CD4-positive, alpha-beta T cell treated with Interleukin-4 for 1 hour (primary cell): ENCODE data around the gene GRM4.

ENCODE experiments used
- DNase-seq, 2 donors: peaks; one replicate each; pipeline ENCODE4 v3.0.0-alpha.2; 2020 to 2022

GRM4 gene

DNA sequence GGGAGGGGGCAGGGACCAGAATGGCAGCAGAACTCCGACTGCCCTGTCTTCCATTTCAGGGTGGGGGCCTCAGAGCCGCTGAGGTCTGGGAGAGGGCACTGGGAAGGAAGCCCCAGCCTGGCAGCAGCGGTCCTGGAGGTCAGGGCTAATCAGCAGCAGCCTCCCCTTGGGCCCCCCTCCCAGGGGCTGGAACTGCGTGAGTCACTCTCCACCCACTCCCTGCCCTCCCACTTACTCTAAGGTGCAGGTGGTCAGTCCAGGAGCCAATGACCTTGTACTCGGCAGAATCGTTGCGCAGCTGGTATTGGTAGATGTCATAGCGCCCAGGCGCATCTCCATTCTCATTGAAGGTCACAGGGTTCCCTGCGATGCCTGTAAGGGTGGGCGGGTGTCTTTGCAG lies 105.9 kb downstream of the GRM4 start:
- no peak for DNase-seq

DNA sequence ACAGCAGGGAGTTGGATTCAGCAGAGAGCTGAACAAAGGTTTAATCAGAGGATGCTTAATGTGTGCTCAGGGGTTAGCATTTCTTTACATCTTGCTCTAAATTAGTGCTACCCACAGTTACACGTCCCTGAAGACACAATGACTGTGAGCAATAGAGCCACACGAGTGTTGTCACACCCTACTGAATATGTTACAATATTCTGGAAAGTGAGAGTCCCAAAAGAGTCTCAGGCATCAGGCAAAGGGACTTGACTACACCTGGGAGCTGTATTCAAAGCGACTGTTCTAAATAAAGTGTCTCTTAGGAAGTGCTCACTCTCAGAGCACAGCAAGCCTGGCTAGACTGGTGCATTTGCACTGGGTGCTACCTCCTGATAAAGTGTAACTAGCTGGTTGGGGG lies 108.7 kb downstream of the GRM4 start:
- no peak for DNase-seq

DNA sequence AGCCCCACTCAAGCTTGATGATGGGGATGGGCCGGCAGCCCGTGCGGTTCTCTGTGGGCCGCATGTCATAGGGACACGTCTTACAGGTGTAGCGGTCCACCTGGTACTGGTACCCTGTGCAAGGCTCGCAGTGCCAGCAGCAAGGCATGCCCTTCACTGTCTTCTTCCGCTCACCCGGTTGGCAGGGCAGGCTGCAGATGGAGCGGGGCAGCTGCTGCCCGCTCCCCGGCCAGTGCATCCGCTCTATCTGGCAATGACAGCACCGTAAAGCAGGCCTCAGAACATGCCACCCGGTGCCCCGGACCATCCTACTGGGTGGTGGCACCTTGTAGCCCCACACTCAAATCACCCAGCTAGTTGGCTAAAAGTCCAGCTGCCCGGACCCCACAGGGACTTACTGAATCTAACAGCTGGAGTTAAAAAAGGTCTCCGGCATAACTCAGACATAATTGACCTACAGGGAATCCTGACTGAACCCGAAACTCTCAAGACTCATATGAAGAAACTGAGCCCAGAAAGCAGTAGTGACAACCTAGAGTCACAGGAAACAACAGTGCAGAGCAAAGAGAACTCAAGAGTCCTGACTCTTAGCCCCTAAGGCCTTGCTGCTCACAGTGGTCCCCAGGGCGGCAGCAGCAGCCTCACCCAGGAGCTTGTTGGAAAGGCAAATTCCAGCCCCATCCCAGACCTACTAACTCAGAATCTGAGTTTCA lies 109.4 kb downstream of the GRM4 start:
- DNase-seq = no peak

DNA sequence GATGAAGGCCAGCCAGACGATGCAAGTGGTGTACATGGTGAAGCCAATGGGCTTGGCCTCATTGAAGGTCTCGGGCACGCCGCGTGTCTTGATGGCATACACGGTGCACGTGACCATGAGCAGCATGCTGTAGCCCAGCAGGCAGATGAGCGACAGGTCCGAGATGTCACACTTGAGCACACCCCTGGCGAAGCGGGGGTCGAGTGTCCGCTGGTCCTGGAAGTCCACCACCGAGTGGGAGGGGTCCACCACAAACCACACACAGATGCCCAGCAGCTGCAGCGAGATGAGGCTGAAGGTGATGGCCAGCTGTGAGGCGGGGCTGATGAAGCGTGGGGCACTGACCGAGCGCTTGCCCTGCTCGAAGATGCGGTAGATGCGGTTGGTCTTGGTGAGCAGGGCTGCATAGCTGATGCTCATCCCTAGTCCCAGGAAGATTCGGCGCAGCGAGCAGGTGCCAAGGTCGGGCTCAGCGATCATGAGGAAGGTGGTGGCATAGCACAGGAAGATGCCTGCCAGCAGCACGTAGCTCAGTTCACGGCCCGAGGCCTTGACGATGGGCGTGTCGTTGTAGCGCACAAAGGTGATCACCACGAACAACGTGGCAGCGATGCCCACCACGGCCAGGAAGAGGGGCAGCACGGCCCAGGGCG lies 110.1 kb downstream of the GRM4 start:
- DNase-seq = no peak

DNA sequence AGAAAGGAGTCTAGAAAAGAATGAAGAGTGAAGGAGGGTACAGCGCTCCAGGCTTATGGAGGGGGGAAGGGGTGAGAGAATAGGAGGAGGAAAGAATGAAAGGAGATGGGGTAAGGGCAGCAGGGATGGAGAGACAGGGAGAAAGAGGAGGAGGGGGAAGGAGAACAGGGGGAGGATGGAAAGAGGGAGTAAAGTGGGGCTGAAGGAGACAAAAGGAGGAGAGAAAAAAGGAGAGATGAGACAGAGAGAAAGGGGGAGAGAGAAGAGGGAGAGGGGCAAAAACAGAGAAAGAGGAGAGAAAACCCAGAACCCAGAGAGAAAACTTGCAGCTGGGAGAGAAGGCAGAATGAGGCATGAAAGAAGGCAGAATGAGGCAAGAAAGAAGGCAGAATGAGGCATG lies 110.7 kb downstream of the GRM4 start:
- DNase-seq = no peak

DNA sequence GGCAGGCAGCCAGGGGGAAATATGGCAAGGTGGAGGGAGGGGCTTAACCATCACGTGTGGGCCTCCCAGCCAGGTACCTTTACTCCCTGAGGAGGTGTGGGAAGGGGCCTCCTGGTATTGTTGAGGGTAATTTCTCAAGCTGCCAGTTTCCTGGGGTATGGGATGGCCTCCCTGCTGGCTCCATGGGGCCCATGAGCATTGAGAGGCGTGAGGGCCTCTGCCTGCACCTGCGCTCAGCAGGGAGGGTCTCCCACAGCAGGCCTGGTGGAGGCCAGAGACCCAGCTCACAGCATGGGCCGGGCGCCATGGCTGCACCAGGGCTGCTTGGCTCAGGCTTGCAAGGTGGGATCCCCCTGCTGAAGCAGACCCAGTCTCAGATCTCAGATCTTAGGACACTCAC lies 113.0 kb downstream of the GRM4 start:
- no peak for DNase-seq

DNA sequence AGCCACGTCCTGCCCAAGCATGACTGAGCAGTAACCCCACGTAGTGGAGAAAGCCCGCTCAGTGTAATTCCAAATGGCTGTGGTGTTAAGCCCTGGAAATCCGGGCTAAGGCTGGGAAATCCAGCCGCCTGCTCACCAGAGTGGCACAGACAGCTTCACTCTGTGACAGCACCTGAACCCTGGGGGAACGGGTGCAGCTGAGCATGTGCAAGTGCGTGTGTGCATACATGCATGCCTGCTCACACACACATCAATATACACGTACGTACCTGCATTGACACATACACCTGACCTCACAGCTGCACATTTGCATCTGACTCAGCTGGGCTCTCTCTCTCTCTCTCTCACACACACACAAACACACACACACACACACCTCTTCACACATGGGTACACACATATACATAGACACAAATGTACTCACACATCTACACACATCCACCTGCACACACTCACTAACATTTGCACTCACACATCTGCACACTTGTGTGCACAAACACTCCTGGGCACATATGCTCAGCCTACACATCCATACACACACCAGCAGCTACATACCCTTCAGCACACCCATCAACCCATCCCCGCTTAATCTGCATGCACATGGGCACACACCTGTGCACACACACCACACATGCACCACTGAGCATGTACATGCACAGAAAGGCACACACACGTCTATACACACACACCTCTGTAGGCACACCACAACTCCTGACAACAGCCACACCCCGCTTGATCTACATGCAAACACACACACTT lies 114.1 kb downstream of the GRM4 start:
- DNase-seq = no peak

DNA sequence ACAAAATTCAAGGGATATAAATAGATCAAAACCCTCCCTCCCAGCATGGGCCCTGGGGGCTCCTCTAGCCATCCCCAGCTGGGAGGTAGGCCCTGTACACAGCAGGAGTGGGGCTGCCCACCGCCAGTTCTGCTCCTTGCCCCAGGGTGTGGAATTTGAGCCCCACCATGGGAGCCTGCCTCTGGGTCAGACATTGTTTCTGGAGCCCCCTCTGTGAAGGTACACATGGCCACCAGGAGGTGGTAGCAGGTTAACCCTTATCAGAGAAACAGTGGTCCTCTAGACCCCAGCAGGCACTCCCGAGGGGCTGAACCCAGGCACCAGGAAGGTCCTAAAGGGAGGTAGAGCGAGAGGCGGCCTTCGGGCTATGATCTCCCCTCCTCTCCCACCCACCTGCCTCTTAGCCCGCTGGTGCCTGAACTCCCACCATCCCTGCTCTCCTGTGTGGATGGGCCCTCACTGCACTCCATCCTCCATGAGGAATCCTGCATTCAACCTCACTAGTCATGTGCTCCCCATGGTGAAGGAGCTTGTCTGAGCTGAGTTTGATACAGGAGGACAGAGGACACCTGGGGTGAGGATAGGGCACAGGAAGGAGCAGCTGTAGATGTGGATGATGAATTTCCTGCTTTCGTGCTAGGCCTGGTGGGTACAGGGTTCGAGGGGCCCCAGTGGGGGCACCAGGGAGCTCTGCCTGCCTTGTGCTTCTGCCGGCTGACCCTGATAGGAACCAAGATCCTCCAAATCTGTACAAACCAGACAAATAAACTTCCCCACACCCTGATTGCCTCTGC lies 114.9 kb downstream of the GRM4 start:
- DNase-seq = no peak

DNA sequence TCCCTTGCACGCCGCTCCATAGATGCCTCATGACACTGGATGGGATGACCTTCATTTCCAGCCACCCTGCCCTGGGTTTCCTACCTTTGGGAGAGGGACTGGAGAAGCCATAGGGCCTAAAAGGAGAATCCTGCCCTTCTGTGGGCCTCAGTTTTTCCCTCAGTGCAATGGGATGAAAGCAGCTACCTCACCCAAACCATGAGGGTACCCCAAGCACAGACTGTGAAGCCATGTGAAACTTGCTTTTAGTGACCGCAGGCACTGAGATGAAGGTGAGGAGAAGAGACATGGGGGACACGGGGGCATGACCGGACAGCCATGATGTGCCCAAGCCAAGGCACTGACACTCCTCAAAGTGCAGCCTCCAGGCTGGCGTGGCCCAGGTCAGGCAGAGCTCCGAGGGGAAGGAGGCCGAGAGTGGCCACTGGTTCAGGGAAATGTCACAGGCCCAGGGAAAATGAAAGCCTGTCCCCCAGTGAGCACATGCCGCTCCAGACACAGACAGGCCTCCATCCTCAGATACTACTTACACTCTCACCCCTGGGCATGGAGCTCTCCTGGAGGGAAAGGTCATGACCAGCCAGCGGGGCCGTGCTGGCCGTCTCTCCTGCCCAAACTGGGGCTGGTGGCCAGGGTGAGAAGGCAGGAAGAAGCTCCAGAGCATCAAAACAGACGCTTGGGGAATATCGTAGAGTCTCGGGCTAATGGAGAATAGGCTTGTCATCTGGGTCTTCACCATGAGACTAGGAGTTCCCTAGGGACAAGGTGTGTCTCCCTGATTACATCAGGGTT lies 116.2 kb downstream of the GRM4 start:
- DNase-seq = no peak

DNA sequence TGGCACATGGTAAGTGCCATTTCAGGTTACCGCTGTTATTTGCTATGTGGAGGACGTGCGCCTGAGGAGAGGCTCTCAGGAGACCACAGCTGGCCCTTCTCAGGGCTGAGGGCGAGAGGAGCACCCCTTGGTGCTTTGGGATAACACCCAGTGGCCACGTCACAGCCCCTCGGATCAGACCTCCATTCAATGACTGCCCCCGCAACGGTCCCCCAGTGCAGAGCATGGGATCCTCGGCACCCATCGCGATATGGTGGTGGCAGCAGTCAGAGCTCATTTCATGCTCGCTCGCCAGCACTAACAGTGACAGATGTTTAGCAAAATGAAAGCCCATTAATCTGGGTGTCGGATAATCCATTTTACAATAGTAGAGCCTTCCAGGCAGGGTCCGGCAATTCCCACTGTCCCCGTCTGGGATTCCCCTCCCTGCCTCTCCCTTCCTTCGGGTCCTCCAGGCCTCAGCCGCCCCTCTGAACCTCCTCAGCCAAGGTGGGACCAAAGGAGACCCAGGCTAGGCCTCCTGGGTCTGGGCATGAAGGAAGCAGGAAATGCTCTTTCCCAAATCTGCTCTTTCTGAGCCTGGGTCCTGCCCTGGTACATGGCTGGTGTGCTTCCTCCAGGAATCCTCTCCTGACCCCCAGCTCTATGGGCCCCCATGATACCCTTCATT lies 117.1 kb downstream of the GRM4 start:
- DNase-seq = no peak

DNA sequence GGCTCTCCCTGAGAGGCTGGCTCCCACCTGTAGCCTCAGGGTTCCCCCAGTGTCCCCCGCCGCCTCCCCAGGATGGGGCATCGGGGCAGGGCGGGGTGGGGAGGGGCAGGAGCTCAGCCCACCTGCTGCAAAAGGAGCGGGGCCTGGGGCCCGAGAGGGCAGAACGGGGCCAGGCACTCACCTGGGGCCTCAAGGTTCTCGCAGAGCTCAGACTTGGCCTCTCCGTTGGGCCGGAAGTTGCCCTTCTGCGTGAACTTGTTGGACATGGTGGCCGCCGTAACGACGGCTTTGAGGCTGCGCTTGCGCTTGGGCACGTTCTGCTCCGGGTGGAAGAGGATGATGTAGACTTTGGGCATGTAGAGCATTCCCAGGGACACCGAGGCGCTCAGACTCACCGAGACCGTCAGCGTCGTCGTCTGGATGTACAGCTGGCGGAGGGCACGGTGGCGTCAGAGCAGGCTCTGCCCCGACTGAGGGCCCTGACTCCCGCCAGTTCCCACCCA lies 117.9 kb downstream of the GRM4 start:
- DNase-seq = no peak

DNA sequence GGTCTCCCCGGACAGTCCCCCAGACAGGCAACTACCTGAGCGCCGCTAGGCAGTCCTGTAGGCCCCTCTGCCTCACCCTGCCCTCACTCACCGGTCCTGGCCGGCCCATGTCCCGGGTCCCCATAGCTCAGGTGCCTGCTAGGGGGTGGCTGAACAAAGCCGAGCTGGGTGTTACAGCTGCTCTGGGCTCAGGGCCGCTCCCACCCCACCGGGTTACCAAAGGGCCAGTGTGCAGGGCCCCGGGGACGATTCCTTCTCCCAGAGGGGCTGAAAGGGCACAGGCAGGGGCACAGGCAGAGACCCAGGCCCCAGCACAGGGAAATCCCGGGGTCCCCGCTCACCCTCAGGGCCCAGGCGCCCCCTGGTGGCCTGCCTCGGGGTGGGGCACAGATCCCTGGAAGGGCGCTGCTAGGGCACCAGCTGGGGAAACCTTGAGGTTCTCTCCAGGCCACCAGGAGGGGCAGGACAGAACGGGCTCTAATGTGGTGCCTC lies 118.4 kb downstream of the GRM4 start:
- peak; percentile 35 to 54 for DNase-seq

DNA sequence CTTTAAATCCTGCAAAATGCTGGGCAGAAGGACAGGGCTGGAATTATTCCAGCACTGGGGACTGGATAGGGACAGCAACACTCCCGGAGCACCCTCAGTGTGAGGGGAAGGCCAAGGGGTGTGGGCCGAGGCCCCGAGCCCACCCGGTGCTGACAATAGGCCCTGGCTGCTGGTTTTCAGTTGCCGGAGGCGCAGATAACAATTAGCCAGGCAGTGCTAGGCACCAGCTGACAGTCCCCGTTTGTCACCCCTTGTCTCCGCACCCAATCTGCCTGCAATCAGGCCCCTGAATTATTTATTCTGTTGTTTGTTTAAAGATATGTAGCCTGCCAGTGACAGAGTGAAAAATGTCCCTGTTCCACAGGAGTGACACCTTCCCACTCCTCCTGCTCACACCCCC lies 120.0 kb downstream of the GRM4 start:
- DNase-seq = no peak

DNA sequence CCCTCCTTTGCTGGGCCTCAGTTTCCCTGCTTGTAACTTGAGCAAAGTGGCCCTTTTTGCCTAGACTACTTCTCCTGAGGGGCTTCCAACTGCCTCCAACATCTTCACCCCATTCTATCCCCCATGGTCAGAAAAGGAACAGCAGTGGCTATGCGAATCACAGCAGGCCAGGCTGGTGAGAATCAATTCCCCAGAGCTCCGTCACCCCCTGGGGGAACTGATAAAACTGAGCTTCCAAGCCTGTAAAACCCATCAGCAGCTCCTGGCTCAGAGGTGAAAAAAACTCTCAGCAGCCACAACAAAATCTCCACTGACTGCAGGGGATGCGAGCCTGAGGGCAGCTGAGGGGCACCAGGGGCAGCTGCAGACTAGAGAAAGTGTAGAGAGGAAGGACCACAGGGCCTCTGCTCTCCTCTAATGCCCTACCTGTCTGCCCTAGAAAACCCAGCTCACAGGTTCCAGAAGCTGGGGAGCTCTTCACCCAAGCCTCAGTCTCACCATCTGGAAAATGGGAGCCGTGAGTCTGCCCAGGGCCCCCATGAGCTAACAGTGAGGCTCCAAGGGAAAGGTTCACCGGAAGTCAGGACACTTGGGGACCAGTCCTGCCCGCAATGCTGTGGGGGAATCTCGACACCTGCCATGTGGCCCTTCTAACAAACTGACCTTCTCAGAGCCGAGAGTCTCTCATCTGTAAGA lies 120.6 kb downstream of the GRM4 start:
- DNase-seq = no peak

DNA sequence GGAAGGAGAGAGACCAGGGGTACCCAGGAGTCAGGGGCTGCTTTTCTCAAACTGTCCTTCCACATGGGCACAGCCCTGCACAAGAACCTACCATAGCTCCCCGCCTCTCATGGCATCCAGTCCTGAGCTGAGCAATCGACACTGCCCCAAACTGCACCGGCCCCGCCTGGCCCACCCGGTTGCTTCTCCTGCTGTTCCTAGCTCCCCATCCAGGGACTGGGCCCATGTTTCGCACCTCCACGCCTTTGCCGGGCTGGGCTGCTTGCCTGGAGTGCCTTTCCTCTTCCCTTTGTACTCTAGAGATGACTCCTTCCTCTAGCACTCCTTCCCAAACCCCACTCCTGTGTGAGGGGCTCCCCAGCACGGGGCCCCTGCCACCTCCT lies 123.0 kb downstream of the GRM4 start:
- DNase-seq = no peak

DNA sequence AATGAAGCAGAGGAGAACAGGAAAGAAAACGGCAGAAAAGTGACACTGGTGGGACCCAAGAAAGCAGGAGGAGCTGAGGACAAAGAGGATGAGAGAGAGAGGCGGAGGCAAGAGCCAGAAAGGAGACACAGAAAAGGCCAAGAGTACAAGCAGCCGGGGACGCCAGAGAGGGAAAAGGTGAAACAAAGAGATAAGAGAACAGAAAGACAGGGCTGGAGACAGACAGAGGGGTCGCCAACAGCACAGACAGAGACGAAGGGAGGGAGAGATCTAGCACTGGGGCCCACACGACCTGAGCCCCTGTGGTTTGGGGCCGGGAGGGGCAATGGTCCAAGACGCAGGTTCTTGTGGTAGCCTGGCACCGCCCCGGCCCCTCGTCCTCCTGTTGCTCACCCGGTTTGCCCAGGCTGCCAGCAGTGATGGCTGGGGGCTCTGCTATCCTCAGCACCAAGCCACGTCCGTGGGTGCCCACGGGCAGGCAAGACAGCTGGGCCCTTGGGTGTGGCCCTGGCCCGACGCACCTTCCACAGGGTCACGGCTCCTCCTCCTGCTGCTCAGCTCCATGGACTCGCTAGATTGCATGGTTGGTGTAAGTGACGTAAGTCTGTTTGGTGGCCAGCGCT lies 123.5 kb downstream of the GRM4 start:
- no peak for DNase-seq

DNA sequence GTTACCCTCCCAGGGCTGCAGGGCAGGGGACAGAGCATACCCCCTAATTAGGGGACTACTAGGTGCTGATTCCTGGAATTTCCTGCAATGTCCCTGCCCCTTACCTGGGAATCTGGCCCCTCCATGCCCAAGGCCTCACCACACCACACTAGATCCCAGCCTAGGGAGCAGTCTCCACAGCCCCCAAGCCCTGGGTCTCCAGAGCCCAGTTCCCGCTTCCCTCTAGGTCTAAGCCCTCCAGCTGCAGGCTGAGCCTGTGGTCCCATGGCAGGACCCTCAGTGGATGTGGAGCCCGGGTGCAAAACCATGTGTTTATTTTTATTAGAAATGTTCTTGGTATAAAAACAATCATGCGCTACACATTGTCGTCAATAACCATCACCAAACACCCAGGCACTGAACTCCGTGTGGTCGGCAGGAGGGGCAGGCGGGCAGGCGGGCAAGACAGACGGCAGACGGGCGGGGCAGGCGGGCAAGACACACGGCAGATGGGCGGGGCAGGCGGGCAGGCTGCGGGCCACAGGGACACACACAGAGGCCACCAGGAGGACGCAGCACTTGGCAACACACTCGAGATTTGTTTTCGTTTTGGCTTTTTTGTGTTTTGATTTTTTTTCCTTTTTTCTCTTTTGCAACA lies 124.2 kb downstream of the GRM4 start:
- DNase-seq = no peak

DNA sequence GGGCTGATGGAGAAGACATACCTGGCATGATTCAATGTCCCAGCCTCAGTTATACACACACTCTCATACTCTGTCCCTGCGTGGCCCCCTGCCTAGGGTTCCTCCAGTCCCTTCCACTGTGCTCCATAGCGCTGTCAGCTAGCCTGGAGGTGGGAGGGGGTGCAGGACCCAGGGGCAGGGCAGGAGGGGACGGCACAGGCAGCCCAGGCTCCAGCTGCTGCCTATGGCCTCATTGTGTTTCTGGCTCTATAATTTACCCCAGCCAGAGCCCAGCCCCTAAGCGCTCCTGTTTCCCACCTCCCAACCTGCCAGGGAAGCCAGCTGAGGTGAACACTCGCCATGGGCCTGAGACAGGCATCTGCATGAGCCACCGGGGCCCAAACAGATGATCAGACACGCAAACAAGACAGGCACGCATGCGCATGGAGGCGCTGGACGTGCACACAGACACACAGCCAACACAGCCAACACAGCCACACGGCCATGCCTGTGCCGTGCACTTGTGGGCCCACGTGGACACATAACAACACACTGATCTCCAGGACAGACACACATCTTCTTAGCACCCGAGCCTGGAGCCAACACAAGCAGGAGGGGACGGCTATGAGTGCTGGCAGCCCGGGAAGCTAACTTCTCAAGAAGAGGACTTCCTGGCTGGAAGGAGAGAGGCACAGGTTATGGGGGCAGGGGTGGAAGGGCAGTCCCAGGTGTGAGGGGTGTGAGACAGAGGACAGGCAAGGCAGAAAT lies 124.9 kb downstream of the GRM4 start:
- DNase-seq = no peak

DNA sequence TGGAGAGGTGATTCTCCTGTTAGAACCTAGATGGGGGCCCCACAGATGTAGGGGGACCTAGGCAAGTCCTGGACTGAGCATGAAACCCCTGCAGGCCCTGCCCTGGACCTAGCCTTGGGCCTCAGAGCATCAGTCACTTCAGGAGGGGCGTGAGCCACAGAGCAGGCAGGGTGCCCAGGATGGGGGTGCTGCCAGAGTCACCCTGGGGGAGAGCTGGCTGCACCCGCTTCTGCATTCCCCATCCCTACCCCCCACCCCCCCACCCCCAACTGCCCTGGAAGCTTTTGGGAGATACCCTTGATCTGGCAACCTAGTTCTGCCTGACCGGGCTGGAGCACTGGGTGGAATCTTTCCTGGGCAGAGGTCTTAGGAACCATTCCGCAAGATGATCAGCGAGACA lies 125.6 kb downstream of the GRM4 start:
- DNase-seq = no peak
